Stomach (tissue), 4 donors: ENCODE data around the gene FLVCR2.

Experiments used
- CTCF ChIP-seq, 7 experiments: fragments of 450-650 bp in 4 of 7; fragments of 200-600 bp in 3 of 7; sonication (generic) in 3 of 7; IDR thresholded peaks; one replicate each; pipeline ENCODE4 v1.5.1; 2016 to 2019; ENCODE audit warnings: antibody characterized with exemption in 7 of 7, control low read depth in 2 of 7, mild to moderate bottlenecking in 1 of 7
- POLR2A ChIP-seq, 4 donors: fragments of 450-650 bp; IDR thresholded peaks; one replicate each; pipeline ENCODE4 v1.6.1; 2016; ENCODE audit warnings: antibody characterized with exemption in 4 of 4, control low read depth in 2 of 4, mild to moderate bottlenecking in 1 of 4, moderate library complexity in 1 of 4

- TF ChIP-seq POLR2A (IDR thresholded peaks at IDR 0.05) (no peak), CTCF (IDR thresholded peaks at IDR 0.05) (no peak)
These were observed 1.3 kb upstream of the FLVCR2 start for GRCh38 chr14:75577090-75577489.
